Mesothelial cell of epicardium (in vitro differentiated cells): ENCODE data around the gene SEMA4C. TPM values are rescaled to one million over a fixed set of nuclear protein-coding genes. Genes with fewer than 3 reads are reported as not detected.

Experiments used
- DNase-seq, 2 experiments: peaks; one replicate each; pipeline ENCODE4 v3.0.0; 2021; ENCODE audit warnings: low spot score in 2 of 2; ENCODE audit not compliant: unreplicated experiment in 2 of 2
- H3K27ac Mint-ChIP-seq: 2 replicates; pipeline ENCODE4 v1.8.0; 2021; ENCODE audit warnings: mixed read lengths
- H3K27me3 Mint-ChIP-seq: 2 replicates; pipeline ENCODE4 v1.8.0; 2021; ENCODE audit warnings: low read depth, mixed read lengths
- H3K36me3 Mint-ChIP-seq: 2 replicates; pipeline ENCODE4 v1.8.0; 2021; ENCODE audit warnings: mixed read lengths
- H3K4me1 Mint-ChIP-seq: 2 replicates; pipeline ENCODE4 v1.8.0; 2021; ENCODE audit warnings: mixed read lengths
- H3K4me3 Mint-ChIP-seq: 2 replicates; pipeline ENCODE4 v1.8.0; 2021; ENCODE audit warnings: mild to moderate bottlenecking, moderate library complexity, mixed read lengths
- H3K9me3 Mint-ChIP-seq: 2 replicates; pipeline ENCODE4 v1.8.0; 2021; ENCODE audit warnings: mixed read lengths
- CTCF ChIP-seq: fragments of 200-600 bp; sonication (generic); IDR thresholded peaks from one replicate; pipeline ENCODE4 v1.5.0; 2021; ENCODE audit warnings: antibody characterized with exemption; ENCODE audit not compliant: unreplicated experiment
- total RNA-seq: library from RNA; stranded (reverse); gene quantifications from 3 replicates; pipeline ENCODE4 v1.2.1, GENCODE V29; 2021

The SEMA4C gene
- total RNA-seq, 1 donor from 2014 or later: 102 TPM

GRCh38 chr2:96877042-96877451, 7.2 kb upstream of the SEMA4C start:
- no peak for TF ChIP-seq CTCF
- Mint-ChIP-seq H3K9me3 (no peaks in the 10 kb centered on the region), H3K4me3 (no peak overlapping the region), H3K36me3 (no peaks in the 10 kb centered on the region), H3K4me1 (peaks cover 72% of the 10 kb centered on the region), H3K27ac (no peak overlapping the region), H3K27me3 (no peaks in the 10 kb centered on the region)
- no peak for DNase-seq

- H3K9me3 Mint-ChIP-seq: no peaks in the 10 kb centered on the region
- peak overlapping the region; percentile 69 for H3K27ac Mint-ChIP-seq
- no peaks in the 10 kb centered on the region for H3K36me3 Mint-ChIP-seq
- no peak for DNase-seq
- no peak overlapping the region for H3K4me3 Mint-ChIP-seq
- peaks cover 66% of the 10 kb centered on the region for H3K4me1 Mint-ChIP-seq
- TF ChIP-seq CTCF: no peak
- no peaks in the 10 kb centered on the region for H3K27me3 Mint-ChIP-seq
Measured at GRCh38 chr2:96876269-96877041, 6.6 kb upstream of the SEMA4C start.

- no peaks in the 10 kb centered on the region for H3K27me3 Mint-ChIP-seq
- TF ChIP-seq CTCF: peak; percentile 11
- no peaks in the 10 kb centered on the region for H3K9me3 Mint-ChIP-seq
- H3K27ac Mint-ChIP-seq: peak overlapping the region; percentile 94
- no peak overlapping the region for H3K4me3 Mint-ChIP-seq
- H3K36me3 Mint-ChIP-seq: no peaks in the 10 kb centered on the region
- no peak for DNase-seq
- H3K4me1 Mint-ChIP-seq: peaks cover 68% of the 10 kb centered on the region
Measured at GRCh38 chr2:96875498-96876268, 5.8 kb upstream of the SEMA4C start.

- H3K4me3 Mint-ChIP-seq: peak overlapping the region; percentile 37
- DNase-seq: no peak
- H3K36me3 Mint-ChIP-seq: no peaks in the 10 kb centered on the region
- no peaks in the 10 kb centered on the region for H3K27me3 Mint-ChIP-seq
- peak overlapping the region; percentile 94 for H3K27ac Mint-ChIP-seq
- H3K4me1 Mint-ChIP-seq: peaks cover 62% of the 10 kb centered on the region
- no peak for TF ChIP-seq CTCF
- H3K9me3 Mint-ChIP-seq: no peaks in the 10 kb centered on the region
Measured at GRCh38 chr2:96874198-96874831, 4.4 kb upstream of the SEMA4C start.

GRCh38 chr2:96873651-96874096, 3.8 kb upstream of the SEMA4C start:
- no peaks in the 10 kb centered on the region for H3K27me3 Mint-ChIP-seq
- H3K9me3 Mint-ChIP-seq: no peaks in the 10 kb centered on the region
- no peak for TF ChIP-seq CTCF
- no peaks in the 10 kb centered on the region for H3K36me3 Mint-ChIP-seq
- DNase-seq: no peak
- H3K4me3 Mint-ChIP-seq: no peak overlapping the region
- H3K4me1 Mint-ChIP-seq: peaks cover 62% of the 10 kb centered on the region
- H3K27ac Mint-ChIP-seq: peak overlapping the region; percentile 94
